Left lung (tissue), 14 donors: ENCODE results near the gene SLC14A1. TPM values are rescaled to one million over a fixed set of nuclear protein-coding genes. Genes with fewer than 3 reads are reported as not detected.

ENCODE experiments used
- ATAC-seq: fragments of 200-7000 bp; cut with Tn5 transposase; one replicate; pipeline ENCODE4 v1.9.1; 2020; ENCODE audit warnings: moderate library complexity
- DNase-seq, 4 donors: peaks; one replicate each; pipeline ENCODE4 v3.0.0-alpha.2; 2013 to 2020
- H3K27ac ChIP-seq, 2 donors: fragments of 200-600 bp; sonication (generic) in 1 of 2; one replicate each; pipeline versions ENCODE4 v1.5.0 to v1.8.0; 2020 to 2021
- H3K27me3 ChIP-seq, 2 donors: fragments of 200-600 bp; sonication (generic) in 1 of 2; one replicate each; pipeline versions ENCODE4 v1.5.0 to v1.8.0; 2020 to 2021
- H3K36me3 ChIP-seq, 2 donors: fragments of 200-600 bp; sonication (generic) in 1 of 2; one replicate each; pipeline versions ENCODE4 v1.5.0 to v1.8.0; 2020 to 2021
- H3K4me1 ChIP-seq, 2 donors: fragments of 200-600 bp; one replicate each; pipeline ENCODE4 v1.8.0; 2021
- H3K4me3 ChIP-seq, 2 donors: fragments of 200-600 bp; sonication (generic) in 1 of 2; one replicate each; pipeline versions ENCODE4 v1.5.0 to v1.8.0; 2020 to 2021; ENCODE audit warnings: mild to moderate bottlenecking in 1 of 2
- H3K9me3 ChIP-seq, 2 donors: fragments of 200-600 bp; sonication (generic) in 1 of 2; one replicate each; pipeline versions ENCODE4 v1.5.0 to v1.8.0; 2020 to 2021
- CTCF ChIP-seq, 2 donors: fragments of 200-600 bp; sonication (generic) in 1 of 2; IDR thresholded peaks; one replicate each; pipeline versions ENCODE4 v1.5.0 to v1.8.0; 2021; ENCODE audit warnings: antibody characterized with exemption in 2 of 2
- intact Hi-C, 2 donors: fragments of 100-400 bp; cut with DNase I; formaldehyde crosslinking; loops; one replicate each; pipeline versions ENCODE4 v1.11.2 to v1.14.2; 2022
- long read RNA-seq, 12 donors: library from polyadenylated mRNA in 2 of 12; unstranded in 2 of 12; transcript quantifications; one replicate each; pipeline ENCODE4 v2.0.0 and lab custom pipeline, GENCODE V29; 2019 to 2026
- polyA plus RNA-seq, 6 donors: library from polyadenylated mRNA; unstranded; fragments of 120-200 nt; gene quantifications; one replicate each; pipeline ENCODE4 v1.2.1, GENCODE V29; 2013; ENCODE audit not compliant: insufficient read length in 6 of 6
- total RNA-seq, 2 donors: library from RNA; stranded (reverse); fragmentation: NEBNext Ultra II Directional; extraction: Animal tissue kit (Norgen Biotek cat#: 25700); gene quantifications; one replicate each; pipeline ENCODE4 v1.2.1, GENCODE V29; 2021
- donor health status: DM: no; HTN: yes; CAD: no.
- donor health status: DM: no; HTN: no; CAD: no.

SLC14A1 gene
- total RNA-seq (1 to 10 TPM in 1 of 2 donors, under 1 TPM in 1; 0.86 to 1.6 TPM), polyA plus RNA-seq (1 to 10 TPM; 1.1 to 3.1 (median 1.6) TPM)
- long read RNA-seq, donor 1, partial matches to known transcripts, result 0 of 2 reads
- long read RNA-seq, donor 1, other reads (novel, unspliced or antisense), result 0 of 2 reads
- long read RNA-seq, donor 2, result 0 reads
- long read RNA-seq, donor 3, result 0 reads
- long read RNA-seq, donor 4, partial matches to known transcripts, result 0 of 3 reads
- long read RNA-seq, donor 4, other reads (novel, unspliced or antisense), result 1 of 3 reads
- long read RNA-seq, donor 5, result 0 reads
- long read RNA-seq, donor 6, partial matches to known transcripts, result 0 of 1 reads
- long read RNA-seq, donor 6, other reads (novel, unspliced or antisense), result 0 of 1 reads
- long read RNA-seq, donor 7, result 0 reads
- long read RNA-seq, donor 8, partial matches to known transcripts, result 0 of 1 reads
- long read RNA-seq, donor 8, other reads (novel, unspliced or antisense), result 0 of 1 reads
- long read RNA-seq, donor 9, result 0 reads
- long read RNA-seq, donor 10, partial matches to known transcripts, result 1 of 2 reads
- long read RNA-seq, donor 10, other reads (novel, unspliced or antisense), result 0 of 2 reads
- long read RNA-seq, donor 11, result 0 reads
- long read RNA-seq, donor 12, result 0 reads

DNA sequence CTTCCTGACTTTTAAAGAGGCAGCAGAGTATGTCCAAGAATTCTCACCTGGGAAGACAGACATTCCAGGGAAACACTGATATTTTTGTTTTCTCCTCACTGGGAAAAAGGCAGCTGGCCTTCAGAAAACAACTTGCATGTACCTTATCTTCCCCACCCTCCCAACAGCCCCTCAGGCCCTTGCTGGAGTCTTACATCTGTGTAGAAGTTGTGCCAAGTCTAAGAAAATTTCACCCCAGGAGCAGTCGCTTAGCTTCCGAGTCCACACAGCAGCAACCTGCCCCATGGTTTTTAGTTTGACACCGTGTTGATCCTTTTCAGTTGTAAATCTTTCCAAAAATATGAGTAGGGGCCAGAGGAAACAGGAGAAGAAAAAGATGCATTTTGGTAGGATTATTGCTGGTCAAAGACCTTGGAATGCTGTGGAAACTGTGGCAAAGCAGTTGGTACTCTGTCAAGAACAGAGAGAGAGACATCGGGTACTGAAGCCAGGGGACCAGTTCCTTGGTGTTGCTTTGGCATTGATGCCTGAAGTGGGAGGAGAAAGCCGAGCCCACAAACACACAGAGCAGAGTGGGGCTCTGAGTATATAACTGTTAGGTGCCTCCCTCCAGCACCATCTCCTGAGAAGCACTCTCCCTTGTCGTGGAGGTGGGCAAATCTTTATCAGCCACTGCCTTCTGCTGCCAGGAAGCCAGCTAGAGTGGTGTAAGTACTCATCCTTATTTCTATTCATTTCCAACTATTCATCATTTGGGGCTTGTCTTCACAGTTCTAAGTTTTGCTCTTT is at the start of gene SLC14A1:
SLC14A1 (plus strand) TSS at position 615 of the 789 bp plus-strand sequence. CDS start 6,140 bp downstream, outside the sequence.
- Histone ChIP-seq H3K27ac (no peak within 1 kb of the TSS), H3K4me1 (no peaks in the 10 kb centered on the region), H3K36me3 (no peaks in the 10 kb centered on the region), H3K9me3 (no peaks in the 10 kb centered on the region), H3K27me3 (no peaks in the 10 kb centered on the region), H3K4me3 (no peak within 1 kb of the TSS)
- no peak for DNase-seq
- intact Hi-C loops, result no loop called here
- TF ChIP-seq CTCF (IDR thresholded peaks at IDR 0.05), result no peak
- ATAC-seq, result no peak

DNA sequence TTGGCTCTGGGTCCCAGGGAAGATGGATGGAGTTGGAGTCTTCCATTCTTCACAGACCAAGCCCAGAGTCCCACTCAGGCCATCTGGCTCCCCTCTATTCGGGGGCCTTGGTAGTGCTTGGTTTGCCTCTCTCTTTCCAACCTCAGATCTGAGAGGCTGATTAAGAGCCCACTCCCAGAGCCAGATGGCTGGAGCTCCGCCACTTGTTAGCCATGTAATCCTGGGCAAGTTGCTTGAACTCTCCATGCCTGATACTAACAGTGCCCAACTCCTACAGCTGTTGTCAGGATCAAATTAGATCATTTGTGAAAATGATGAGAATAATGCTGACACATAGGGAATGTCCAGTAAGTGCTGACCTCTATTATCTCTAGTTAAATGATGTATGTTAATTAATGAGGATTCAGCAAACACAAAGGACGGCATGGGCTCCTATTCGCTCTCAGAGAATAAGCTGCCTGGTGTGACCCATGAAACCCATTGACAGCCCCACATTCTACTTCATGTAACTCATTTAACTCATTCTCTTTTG is 46.6 kb upstream of the SLC14A1 start:
- Histone ChIP-seq H3K9me3 (no peaks in the 10 kb centered on the region), H3K4me3 (no peak overlapping the region), H3K27ac (no peak overlapping the region), H3K36me3 (no peaks in the 10 kb centered on the region), H3K27me3 (no peaks in the 10 kb centered on the region), H3K4me1 (no peaks in the 10 kb centered on the region)
- ATAC-seq (no peak), DNase-seq (no peak)
- intact Hi-C loops, result no loop called here
- TF ChIP-seq CTCF (IDR thresholded peaks at IDR 0.05), result no peak

- Histone ChIP-seq H3K27me3 (no peaks in the 10 kb centered on the region), H3K4me3 (no peak overlapping the region), H3K36me3 (no peaks in the 10 kb centered on the region), H3K27ac (no peak overlapping the region), H3K9me3 (no peaks in the 10 kb centered on the region), H3K4me1 (peaks cover 0 to 5% of the 10 kb centered on the region in 2 donors)
- DNase-seq (no peak), ATAC-seq (no peak)
- intact Hi-C loops, result no loop called here
- no peak for TF ChIP-seq CTCF (IDR thresholded peaks at IDR 0.05)
Observed at GRCh38 chr18:45678441-45678840, 45.5 kb upstream of the SLC14A1 start.

DNA sequence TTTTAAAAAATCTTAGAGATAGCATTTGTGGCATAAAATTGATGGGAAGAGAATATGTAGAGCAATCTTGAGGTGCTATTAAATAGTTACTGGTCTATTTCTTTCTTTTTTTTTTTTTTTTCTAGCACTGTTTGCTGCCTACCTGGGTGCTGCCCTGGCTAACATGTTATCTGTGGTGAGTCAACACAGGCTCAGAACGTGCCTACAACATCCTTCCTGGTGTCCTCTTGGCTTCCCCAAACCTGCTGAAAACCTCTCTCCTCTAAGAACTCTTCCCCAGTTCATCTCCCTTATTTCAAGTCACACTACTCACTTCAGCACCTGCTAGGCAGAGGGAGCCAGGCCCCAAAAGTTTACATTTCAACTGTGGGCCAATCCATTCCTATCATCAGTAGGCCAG is 45.1 kb upstream of the SLC14A1 start:
- no peak for DNase-seq
- no peaks in the 10 kb centered on the region for H3K9me3 ChIP-seq
- peaks cover 0 to 6% of the 10 kb centered on the region in 2 donors for H3K4me1 ChIP-seq
- no peak overlapping the region for H3K4me3 ChIP-seq
- intact Hi-C loops, result no loop called here
- no peaks in the 10 kb centered on the region for H3K27me3 ChIP-seq
- ATAC-seq, result no peak
- no peak for TF ChIP-seq CTCF (IDR thresholded peaks at IDR 0.05)
- no peaks in the 10 kb centered on the region for H3K36me3 ChIP-seq
- no peak overlapping the region for H3K27ac ChIP-seq
